Measurements from ENCODE around the gene DKC1. TPM values are rescaled to one million over a fixed set of nuclear protein-coding genes. Genes with fewer than 3 reads are reported as not detected.

DKC1 gene
- total RNA-seq, 2 donors from 2014 or later: 17.9 to 26.0 TPM

GRCh38 chrX:154724993-154725756 lies 37.5 kb upstream of the DKC1 start:
- ATAC-seq: no peak
- no peaks in the 10 kb centered on the region for H3K9me3 ChIP-seq
- peak overlapping the region in 2 of 4 donors; percentile 17 to 28 for H3K27ac ChIP-seq
- peaks cover 15% of the 10 kb centered on the region for H3K4me1 ChIP-seq
- 76 to 88% methylated on average over 2 of the region's 2 CpGs for WGBS, 2 donors
- no peak overlapping the region for H3K4me3 ChIP-seq
- no peaks in the 10 kb centered on the region for H3K27me3 ChIP-seq
- H3K36me3 ChIP-seq (replicated peaks in 1 of 2; ENCODE audit: insufficient read depth in 1 of 2, low read depth in 2 of 2): no peaks in the 10 kb centered on the region
- no peak for DNase-seq
- intact Hi-C loops (cut with DNase I): no loop called here
- TF ChIP-seq CTCF (IDR thresholded peaks at IDR 0.05) (no peak), POLR2A (IDR thresholded peaks at IDR 0.05) (no peak)

- H3K27me3 ChIP-seq: no peaks in the 10 kb centered on the region
- ATAC-seq (no peak), DNase-seq (no peak)
- no peaks in the 10 kb centered on the region for H3K9me3 ChIP-seq
- intact Hi-C loops (cut with DNase I): no loop called here
- no peak overlapping the region for H3K4me3 ChIP-seq
- peaks cover 24% of the 10 kb centered on the region for H3K4me1 ChIP-seq
- H3K27ac ChIP-seq: peak overlapping the region; percentile 20 to 78 (median 58)
- no peak for TF ChIP-seq CTCF (IDR thresholded peaks at IDR 0.05)
- TF ChIP-seq POLR2A (IDR thresholded peaks at IDR 0.05): no peak
- WGBS, 2 donors: 50 to 67% methylated on average over 1 of the region's 1 CpG
- H3K36me3 ChIP-seq (replicated peaks in 1 of 2; ENCODE audit: insufficient read depth in 1 of 2, low read depth in 2 of 2): no peaks in the 10 kb centered on the region
Measured at GRCh38 chrX:154727418-154727817, 35.2 kb upstream of the DKC1 start.

GRCh38 chrX:154727871-154728270 lies 34.8 kb upstream of the DKC1 start:
- intact Hi-C loops (cut with DNase I): no loop called here
- TF ChIP-seq CTCF (IDR thresholded peaks at IDR 0.05): no peak
- TF ChIP-seq POLR2A (IDR thresholded peaks at IDR 0.05): peak in 1 of 3 donors; percentile 42
- WGBS, 2 donors: 43 to 45% methylated on average over 2 to 3 of the region's 3 CpGs
- no peaks in the 10 kb centered on the region for H3K9me3 ChIP-seq
- H3K36me3 ChIP-seq (replicated peaks in 1 of 2; ENCODE audit: insufficient read depth in 1 of 2, low read depth in 2 of 2): no peaks in the 10 kb centered on the region
- DNase-seq (peak; percentile 40 to 62 (median 58)), ATAC-seq (peak; percentile 72)
- H3K27ac ChIP-seq: peak overlapping the region; percentile 40 to 78 (median 60)
- H3K4me3 ChIP-seq: no peak overlapping the region
- peaks cover 29% of the 10 kb centered on the region for H3K4me1 ChIP-seq
- no peaks in the 10 kb centered on the region for H3K27me3 ChIP-seq

GRCh38 chrX:154728431-154729190 lies 34.1 kb upstream of the DKC1 start:
- TF ChIP-seq POLR2A (IDR thresholded peaks at IDR 0.05) (no peak), CTCF (IDR thresholded peaks at IDR 0.05) (no peak)
- Histone ChIP-seq H3K4me3 (no peak overlapping the region), H3K27ac (peak overlapping the region; percentile 43 to 78 (median 68)), H3K9me3 (no peaks in the 10 kb centered on the region), H3K4me1 (peaks cover 33% of the 10 kb centered on the region), H3K36me3 (replicated peaks in 1 of 2; ENCODE audit: insufficient read depth in 1 of 2, low read depth in 2 of 2) (no peaks in the 10 kb centered on the region), H3K27me3 (no peaks in the 10 kb centered on the region)
- 69 to 79% methylated on average over 7 of the region's 7 CpGs for WGBS, 2 donors
- intact Hi-C loops (cut with DNase I): no loop called here
- DNase-seq: no peak
- ATAC-seq: no peak

Data from body of pancreas (tissue), 4 donors.